Measurements from ENCODE around the gene KCNJ12.

DNA sequence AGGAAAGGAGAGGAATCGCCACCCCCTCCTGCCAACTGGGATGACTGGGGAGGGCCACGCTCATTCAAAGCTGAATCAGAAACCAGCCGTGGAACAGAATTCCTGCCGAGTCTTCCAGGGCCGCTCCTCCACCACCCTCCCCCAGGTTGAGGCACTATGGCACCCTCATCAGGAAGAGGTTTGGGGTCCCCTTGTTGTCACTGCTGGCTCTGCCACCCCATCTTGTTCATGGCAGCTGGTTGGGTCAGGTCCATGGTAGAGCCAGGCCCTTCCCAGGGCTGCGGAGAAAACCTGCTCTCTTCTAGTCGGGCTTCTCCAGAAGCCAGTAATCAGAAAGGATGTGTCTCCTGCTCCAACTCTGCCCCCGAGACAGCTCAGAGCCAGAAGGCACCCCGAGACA lies 41.8 kb downstream of the KCNJ12 start:
- no peak for TF ChIP-seq FOXP2 (optimal IDR thresholded peaks at IDR 0.05; ENCODE audit: control extremely low read depth, extremely low read length, insufficient read depth)
- no peak for TF ChIP-seq EZH2 (IDR thresholded peaks at IDR 0.05)
